AG04450 (cell line): ENCODE measurements around the gene RTN3. TPM values are rescaled to one million over a fixed set of nuclear protein-coding genes. Genes with fewer than 3 reads are reported as not detected.

Source experiments
- CTCF ChIA-PET: fragments of 300-600, 350-600 bp; formaldehyde crosslinking; extraction: SDS; loops from one replicate; lab custom pipeline; 2022; ENCODE audit warnings: antibody characterized with exemption, inconsistent platforms; lab: Charles Lee
- POLR2A ChIA-PET: fragments of 350-600 bp; formaldehyde crosslinking; extraction: SDS; loops from one replicate; lab custom pipeline; 2021; ENCODE audit warnings: antibody characterized with exemption, inconsistent platforms; lab: Yijun Ruan, JAX
- DNase-seq: peaks from one replicate; pipeline ENCODE4 v3.0.0-alpha.2; 2011; ENCODE audit warnings: low read depth, low spot score
- H3K27ac ChIP-seq: one replicate; pipeline ENCODE4 v1.5.1; 2012; ENCODE audit warnings: low read depth, low read length, control low read depth
- H3K27me3 ChIP-seq: one replicate; pipeline ENCODE4 v1.6.0; 2012; ENCODE audit warnings: low read length; ENCODE audit not compliant: control insufficient read depth, insufficient read depth
- H3K4me3 ChIP-seq: 2 replicates; pipeline ENCODE4 v1.5.1; 2011; ENCODE audit warnings: mild to moderate bottlenecking, low read depth, low read length, control low read depth
- H3K9me3 ChIP-seq: 2 replicates; pipeline ENCODE4 v1.5.1; 2012; ENCODE audit warnings: low read length; ENCODE audit not compliant: control insufficient read depth, insufficient read depth
- CTCF ChIP-seq: IDR thresholded peaks from 2 replicates; pipeline ENCODE4 v1.5.1; 2011; ENCODE audit warnings: low read depth, low read length, control low read depth, inconsistent platforms
- polyA plus RNA-seq: library from polyadenylated mRNA; depleted of rRNA; stranded (reverse); fragments of >200 nt; gene quantifications from 2 replicates; pipeline ENCODE4 v1.2.3, GENCODE V29; 2011

The RTN3 gene
- polyA plus RNA-seq, 1 experiment: 213 TPM

GRCh38 chr11:63783925-63784592 is 102.8 kb downstream of the RTN3 start:
- POLR2A ChIA-PET: no interaction called here
- Histone ChIP-seq H3K27me3 (no peaks in the 10 kb centered on the region), H3K27ac (no peak overlapping the region), H3K4me3 (no peak overlapping the region), H3K9me3 (no peaks in the 10 kb centered on the region; the same call in 1 of the 2 replicates)
- CTCF ChIA-PET: no interaction called here
- TF ChIP-seq CTCF: no peak
- no peak for DNase-seq

- DNase-seq: no peak
- no peak for TF ChIP-seq CTCF
- Histone ChIP-seq H3K9me3 (peaks cover 5% of the 10 kb centered on the region), H3K27me3 (no peaks in the 10 kb centered on the region), H3K27ac (no peak overlapping the region), H3K4me3 (no peak overlapping the region)
- POLR2A ChIA-PET: no interaction called here
- CTCF ChIA-PET: interaction anchor here (0.7 kb wide), 1 partner anchor 215 kb away, joined by 3 read pairs; no protein-coding TSS in a partner anchor
Measured at GRCh38 chr11:63785823-63786222, 104.5 kb downstream of the RTN3 start.

GRCh38 chr11:63791495-63792167 is 110.3 kb downstream of the RTN3 start:
- H3K9me3 ChIP-seq: peaks cover 16% of the 10 kb centered on the region
- TF ChIP-seq CTCF: no peak
- H3K27me3 ChIP-seq: no peaks in the 10 kb centered on the region
- no peak for DNase-seq
- no peak overlapping the region for H3K27ac ChIP-seq
- POLR2A ChIA-PET: no interaction called here
- CTCF ChIA-PET: no interaction called here
- no peak overlapping the region for H3K4me3 ChIP-seq

- POLR2A ChIA-PET: no interaction called here
Measured at GRCh38 chr11:63793161-63793560, 111.9 kb downstream of the RTN3 start.

More at GRCh38 chr11:63793161-63793560, 111.9 kb downstream of the RTN3 start:
- H3K9me3 ChIP-seq: peaks cover 16% of the 10 kb centered on the region
- CTCF ChIA-PET: interaction anchor here (0.9 kb wide), 1 partner anchor 55 kb away, joined by 4 read pairs; no protein-coding TSS in a partner anchor
- TF ChIP-seq CTCF: no peak
- no peak overlapping the region for H3K4me3 ChIP-seq
- DNase-seq: no peak
- no peaks in the 10 kb centered on the region for H3K27me3 ChIP-seq
- H3K27ac ChIP-seq: no peak overlapping the region
